HUDEP-2 (cell line): ENCODE data around the gene EEF1AKMT1.
A peak's percentile ranks its signal among the peaks of the same experiment; 100 is the strongest.

ENCODE experiments used
- DNase-seq, 76 experiments: peaks; one replicate each; lab custom pipeline; 2025; ENCODE audit not compliant: unreplicated experiment in 76 of 76; lab: John Stamatoyannopoulos, UW

EEF1AKMT1 gene

GRCh38 chr13:20773194-20774080 lies at the start of gene EEF1AKMT1:
EEF1AKMT1 (minus strand) TSS chr13:20773961; CDS start chr13:20757598, 16,363 bp downstream.
- peak in 75 of 76 experiments; percentile 21 to 94 (median 88) for DNase-seq

GRCh38 chr13:20823071-20823470 lies 49.3 kb upstream of the EEF1AKMT1 start:
- no peak for DNase-seq

DNA sequence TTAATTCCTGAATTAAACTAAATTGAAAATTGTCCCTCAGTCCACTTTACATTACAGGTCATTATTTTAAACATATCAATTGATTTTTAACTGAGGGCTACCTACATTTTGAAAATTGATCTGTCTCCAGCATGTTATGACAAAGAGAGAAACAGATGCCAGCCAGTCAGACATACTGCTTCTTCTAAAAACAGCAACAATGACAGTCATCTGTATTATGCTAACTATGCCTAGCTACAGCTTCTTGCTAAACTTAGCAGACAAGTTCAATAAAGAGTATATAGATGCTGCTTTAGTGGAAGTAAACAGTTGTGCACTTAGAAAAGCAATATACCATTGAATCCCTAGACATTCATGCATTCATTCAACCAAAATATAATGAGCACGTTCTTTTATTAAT lies 48.6 kb upstream of the EEF1AKMT1 start:
- DNase-seq, result no peak

DNA sequence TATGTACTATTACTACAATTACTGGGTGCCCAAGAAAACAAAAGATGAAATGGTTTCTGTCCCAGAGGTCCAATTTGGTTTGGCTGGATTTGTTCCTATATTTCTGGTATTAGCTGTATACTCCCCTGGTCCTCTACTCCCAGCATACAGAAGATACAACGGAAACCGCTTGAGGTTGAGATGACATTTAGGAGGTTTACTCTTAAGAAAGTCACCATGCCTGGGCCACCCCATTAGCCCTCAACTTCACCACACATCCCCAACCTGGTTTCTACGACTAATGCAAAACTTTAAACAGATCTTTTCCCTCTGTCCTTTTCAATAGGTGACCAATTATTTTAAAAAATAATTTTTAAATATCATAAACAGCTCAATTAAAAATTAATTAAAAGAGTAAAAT lies 46.0 kb upstream of the EEF1AKMT1 start:
- DNase-seq, result no peak

GRCh38 chr13:20815464-20815863 lies 41.7 kb upstream of the EEF1AKMT1 start:
- DNase-seq, result no peak

- DNase-seq, result peak in 14 of 76 experiments; percentile 7 to 55 (median 21)
Measured at GRCh38 chr13:20814224-20814910, 40.6 kb upstream of the EEF1AKMT1 start.

DNA sequence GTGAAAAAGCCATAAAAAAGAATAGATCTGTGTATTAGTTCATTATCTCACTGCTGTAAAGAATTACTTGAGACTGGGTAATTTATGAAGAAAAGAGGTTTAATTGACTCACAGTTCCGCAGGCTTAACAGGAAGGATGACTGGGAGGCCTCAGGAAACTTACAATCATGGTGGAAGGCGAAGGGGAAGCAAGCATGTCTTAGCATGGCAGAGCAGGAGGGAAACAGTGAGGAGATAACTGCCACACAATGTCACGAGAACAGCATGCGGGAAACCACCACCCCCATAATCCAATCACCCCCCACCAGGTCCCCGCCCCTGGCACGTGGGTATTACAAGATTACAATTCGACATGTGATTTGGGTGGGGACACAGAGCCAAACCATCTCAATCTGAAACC lies 39.1 kb upstream of the EEF1AKMT1 start:
- DNase-seq, result peak in 5 of 76 experiments; percentile 5 to 17 (median 7)

- DNase-seq, result no peak
Measured at GRCh38 chr13:20810808-20811207, 37.0 kb upstream of the EEF1AKMT1 start.

- no peak for DNase-seq
Measured at GRCh38 chr13:20808874-20809273, 35.1 kb upstream of the EEF1AKMT1 start.

DNA sequence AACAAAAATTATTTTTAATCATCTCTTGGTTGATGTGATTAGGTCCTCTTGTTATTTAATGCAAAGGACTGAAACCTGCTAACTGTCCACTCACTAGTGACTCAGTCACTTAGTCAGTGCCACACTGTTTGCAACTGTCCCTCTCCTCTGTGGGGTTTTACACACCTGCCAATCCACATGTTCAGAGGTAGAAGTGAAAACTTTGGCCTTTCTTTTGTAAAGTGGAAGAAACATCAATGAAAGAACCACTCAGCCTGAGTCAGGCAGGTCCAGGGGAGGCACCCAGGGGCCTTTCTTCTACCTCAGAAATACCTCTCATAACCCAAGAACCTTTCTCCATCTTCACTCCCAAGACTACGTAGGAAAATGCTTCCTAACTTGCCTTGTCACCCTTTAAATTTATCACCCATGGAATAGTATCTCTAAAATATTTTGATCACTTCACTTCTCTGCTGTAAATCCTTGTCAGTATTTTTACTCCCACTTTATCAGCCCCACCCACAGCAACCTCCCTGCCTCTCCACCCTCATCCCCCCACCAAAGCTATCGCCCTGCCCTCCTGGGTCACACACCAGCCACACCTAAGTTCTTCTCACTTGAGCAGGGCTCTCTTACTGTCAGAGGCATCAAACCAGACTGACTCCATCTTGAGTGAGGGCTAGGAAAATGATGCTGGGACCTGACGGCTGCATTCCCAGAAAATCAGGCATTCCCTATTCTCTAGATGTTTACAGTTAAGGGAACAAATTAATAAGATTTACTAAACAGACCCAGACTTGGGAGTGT lies 29.6 kb upstream of the EEF1AKMT1 start:
- peak in 29 of 76 experiments; percentile 3 to 55 (median 18) for DNase-seq

DNA sequence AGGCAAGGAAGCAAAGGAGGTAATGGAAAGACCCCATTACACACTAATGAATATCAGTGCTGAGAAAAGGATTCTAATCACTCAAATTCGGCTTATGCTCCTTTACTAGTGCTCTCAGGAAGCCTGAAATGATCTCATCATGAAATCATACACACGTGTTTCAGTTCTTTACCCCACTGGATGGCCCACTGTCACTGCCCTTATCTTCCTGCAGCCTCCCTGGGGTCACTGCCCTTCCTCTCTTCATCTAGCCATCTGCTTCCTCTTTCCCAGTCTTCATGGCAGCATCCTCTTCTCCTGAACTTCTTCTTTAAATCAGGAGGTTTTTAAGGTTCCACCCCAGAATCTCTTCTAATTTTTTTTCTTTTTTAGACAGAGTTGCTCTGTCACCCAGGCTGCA lies 27.9 kb upstream of the EEF1AKMT1 start:
- DNase-seq, result no peak

- DNase-seq, result no peak
Measured at GRCh38 chr13:20799726-20800416, 26.1 kb upstream of the EEF1AKMT1 start.

GRCh38 chr13:20798027-20798426 lies 24.3 kb upstream of the EEF1AKMT1 start:
- peak in 2 of 76 experiments; percentile 3 to 32 for DNase-seq

- no peak for DNase-seq
Measured at GRCh38 chr13:20796791-20797508, 23.2 kb upstream of the EEF1AKMT1 start.

DNA sequence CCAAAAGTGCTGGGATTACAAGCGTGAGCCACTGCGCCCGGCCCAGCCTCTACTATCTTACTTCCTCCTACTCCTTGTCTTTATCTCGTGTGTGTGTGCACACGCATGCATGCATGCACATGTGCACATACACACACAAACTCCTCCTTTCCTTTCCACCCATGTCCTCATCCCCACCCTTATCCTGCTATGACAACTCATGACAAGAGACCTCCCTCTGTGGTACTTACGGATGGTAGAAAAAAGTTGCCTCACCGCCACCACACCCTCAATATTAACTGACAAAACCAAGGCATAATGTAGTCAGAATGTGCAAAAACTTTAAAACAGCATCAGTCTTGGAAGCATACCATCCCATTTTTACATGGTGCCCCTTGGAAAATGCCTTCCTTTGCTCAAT lies 15.9 kb upstream of the EEF1AKMT1 start:
- DNase-seq, result no peak

DNA sequence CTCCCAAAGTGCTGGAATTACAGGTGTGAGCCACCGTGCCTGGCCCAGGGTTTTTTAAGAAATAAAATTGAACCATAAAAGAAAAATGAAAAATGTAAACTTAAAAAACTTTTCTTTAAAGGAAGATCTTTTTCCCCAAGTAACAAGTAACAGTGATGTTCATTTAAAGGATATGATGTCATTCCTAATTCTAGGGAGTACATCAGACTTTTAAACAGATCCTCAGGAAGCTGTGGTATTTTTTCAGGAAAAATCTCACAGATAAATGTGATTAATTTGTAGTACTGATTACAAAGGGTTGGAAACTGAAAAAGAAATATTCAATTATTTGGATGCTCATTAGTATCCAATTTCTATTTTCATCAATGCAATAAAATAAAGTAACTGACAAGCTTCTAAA lies 14.6 kb upstream of the EEF1AKMT1 start:
- DNase-seq, result no peak

DNA sequence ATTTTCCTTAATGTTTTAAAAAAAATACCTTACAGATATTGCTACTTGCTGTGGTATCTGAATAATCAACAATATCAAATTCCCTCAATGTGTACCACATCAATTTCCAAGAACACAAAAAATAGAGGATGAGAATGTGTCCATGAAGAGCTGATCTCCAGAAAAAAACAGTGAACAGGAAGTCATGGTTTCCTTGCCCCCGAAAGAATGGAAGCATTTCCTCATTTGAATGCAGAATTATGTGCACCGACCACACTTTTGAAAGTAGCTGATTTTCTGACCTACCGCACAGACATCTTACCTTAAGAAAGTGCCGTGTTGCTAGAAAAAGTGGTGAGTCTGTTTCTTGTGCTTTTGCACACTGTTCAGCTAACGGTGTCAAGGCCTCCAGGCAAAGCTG lies 13.4 kb upstream of the EEF1AKMT1 start:
- no peak for DNase-seq

DNA sequence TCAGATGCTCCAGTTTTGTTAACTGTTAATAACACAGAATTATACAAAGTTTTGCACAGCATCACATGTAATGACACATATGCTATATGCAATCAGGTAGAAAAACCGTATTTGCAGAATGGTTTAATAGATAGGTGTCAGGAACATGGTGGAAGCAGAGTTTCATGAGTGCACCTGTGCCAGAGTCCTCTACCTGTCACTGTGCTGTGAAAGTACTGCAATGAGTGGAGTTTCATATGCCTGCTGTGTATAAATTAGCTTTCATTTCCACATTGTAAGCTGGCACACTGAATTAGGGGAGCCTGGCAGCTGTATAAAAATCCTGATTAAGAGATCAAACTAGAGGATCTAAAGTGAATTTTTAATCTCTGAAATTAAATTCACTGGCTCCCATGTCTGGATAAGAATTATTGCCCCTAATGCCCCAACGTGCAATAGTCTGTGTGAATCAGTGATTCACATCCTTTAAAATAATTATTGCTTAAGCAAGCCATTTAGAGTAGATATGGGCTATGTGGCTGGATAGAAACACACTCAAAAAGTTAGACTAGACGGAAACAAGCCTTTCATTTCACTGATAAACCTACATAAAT lies 8.5 kb upstream of the EEF1AKMT1 start:
- no peak for DNase-seq

DNA sequence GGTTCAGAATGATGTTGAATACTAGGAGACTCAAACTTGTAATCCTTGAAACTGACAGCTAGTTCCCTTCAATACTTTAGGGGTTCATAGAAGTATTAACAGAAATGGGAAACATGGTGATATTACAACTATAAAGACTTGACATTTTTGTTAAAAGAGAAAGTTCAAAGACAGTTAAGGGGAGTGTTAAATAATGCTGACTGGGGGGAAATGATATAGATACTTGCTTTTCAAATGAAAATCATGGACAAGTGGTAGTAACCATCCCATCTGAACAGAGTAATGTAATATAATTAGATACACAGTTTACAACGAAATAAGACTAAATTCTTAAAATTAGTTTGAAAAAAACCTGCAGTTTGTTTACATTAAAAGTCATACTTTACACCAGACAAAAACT lies 6.6 kb upstream of the EEF1AKMT1 start:
- DNase-seq, result no peak
